ENCODE measurements around the gene NXT2. TPM values are rescaled to one million over a fixed set of nuclear protein-coding genes. Genes with fewer than 3 reads are reported as not detected.

NXT2 gene
- total and polyA plus RNA-seq, 4 donors: 7.4 to 16.8 (median 9.8) TPM

Other genes starting within 250 kb of the NXT2 start
- gene GUCY2F, start 54.8 kb upstream of the NXT2 start, total RNA-seq: not detected
- gene GUCY2F, start 54.8 kb upstream of the NXT2 start, polyA plus RNA-seq: under 1 TPM in 1 of 2 donors, not detected in 1; 0.03 TPM
- under 1 TPM; 0.54 to 0.58 TPM for gene KCNE5, start 88.3 kb downstream of the NXT2 start, total RNA-seq
- gene KCNE5, start 88.3 kb downstream of the NXT2 start, polyA plus RNA-seq: under 1 TPM; 0.06 to 0.25 TPM
- gene ACSL4, start 196.4 kb downstream of the NXT2 start, total RNA-seq: 10 to 100 TPM; 53.4 to 97.7 TPM
- gene ACSL4, start 196.4 kb downstream of the NXT2 start, polyA plus RNA-seq: 10 to 100 TPM; 34.1 to 71.1 TPM

Data from lung (tissue), 4 donors.